ENCODE measurements around the gene NARS2.
"Not testable (repeated sequence)": the region's sequence is repeated elsewhere in the genome, so short reads cannot be mapped to it uniquely, and the experiment has no call there.

Gene NARS2, protein sequence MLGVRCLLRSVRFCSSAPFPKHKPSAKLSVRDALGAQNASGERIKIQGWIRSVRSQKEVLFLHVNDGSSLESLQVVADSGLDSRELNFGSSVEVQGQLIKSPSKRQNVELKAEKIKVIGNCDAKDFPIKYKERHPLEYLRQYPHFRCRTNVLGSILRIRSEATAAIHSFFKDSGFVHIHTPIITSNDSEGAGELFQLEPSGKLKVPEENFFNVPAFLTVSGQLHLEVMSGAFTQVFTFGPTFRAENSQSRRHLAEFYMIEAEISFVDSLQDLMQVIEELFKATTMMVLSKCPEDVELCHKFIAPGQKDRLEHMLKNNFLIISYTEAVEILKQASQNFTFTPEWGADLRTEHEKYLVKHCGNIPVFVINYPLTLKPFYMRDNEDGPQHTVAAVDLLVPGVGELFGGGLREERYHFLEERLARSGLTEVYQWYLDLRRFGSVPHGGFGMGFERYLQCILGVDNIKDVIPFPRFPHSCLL

DNA sequence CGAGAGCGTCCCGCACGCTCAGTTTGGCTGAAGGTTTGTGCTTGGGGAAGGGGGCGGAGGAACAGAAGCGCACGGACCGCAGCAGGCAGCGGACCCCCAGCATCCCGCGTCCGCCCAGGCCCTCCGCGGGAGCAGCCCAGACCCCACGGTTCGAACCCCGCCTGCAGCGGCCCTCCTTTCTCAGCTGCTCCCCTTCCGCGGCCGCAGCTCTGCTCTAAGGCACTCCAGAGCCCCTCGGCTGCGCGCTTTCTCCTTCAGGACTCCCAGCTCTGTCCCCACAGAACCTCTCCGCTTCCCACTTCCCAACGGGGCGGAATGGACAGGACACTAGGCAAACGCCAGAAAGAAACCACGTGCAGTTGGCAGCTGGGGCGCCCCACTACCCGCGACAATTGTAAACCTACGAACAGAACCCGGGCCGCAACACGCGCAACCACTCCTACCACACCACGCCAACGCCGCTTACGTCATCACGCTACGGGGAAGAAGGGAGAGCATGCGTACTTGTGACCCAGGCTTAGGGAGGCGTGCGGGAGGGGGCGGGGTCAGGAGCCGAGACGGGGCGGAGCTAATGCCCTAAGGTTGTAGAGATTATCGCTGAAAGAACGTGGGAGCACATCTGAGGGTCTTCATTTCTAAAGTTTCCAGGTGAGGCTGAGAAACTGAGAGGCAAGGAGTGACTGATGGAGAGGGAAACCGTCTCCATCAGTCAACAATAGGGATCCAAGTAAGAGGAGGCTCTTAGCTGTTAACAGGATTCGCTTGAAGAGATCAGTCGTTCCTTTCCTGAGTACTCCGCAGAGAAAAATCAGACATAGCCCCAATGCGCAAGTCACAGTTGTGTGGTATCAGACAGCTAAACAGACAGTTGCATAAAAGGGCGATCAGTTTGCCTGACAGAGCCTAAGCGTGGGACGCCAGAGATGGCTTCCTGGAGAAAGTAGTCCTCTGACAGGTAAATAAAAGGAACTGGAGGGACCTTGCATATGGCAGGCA lies at the start of gene NARS2:
Gene NARS2 (minus strand): TSS at position 479 of the 996 bp plus-strand sequence. CDS start 376 bp downstream, at position 103.
- DNase-seq = peak; percentile 93 to 99 (median 97)
- intact Hi-C loops (cut with DNase I) = loop anchor here (10.0 kb wide), 1 partner anchor 160 kb away; the partner anchor contains the start of gene GAB2

DNA sequence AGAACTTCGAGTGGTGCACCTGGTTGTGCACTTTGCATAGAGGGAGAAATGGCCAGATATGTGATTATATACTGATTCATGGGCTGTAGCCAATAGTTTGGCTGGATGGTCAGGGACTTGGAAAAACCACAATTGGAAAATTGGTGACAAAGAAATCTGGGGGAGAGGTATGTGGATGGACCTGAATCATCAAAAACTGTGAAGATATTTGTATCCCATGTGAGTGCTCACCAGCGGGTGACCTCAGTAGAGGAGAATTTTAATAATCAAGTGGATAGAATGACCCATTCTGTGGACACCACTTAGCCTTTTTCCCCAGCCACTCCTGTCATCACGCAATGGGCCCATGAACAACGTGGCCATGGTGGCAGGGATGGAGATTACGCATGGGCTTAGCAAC lies 48.0 kb upstream of the NARS2 start:
- intact Hi-C loops (cut with DNase I) = no loop called here
- no peak for DNase-seq

DNA sequence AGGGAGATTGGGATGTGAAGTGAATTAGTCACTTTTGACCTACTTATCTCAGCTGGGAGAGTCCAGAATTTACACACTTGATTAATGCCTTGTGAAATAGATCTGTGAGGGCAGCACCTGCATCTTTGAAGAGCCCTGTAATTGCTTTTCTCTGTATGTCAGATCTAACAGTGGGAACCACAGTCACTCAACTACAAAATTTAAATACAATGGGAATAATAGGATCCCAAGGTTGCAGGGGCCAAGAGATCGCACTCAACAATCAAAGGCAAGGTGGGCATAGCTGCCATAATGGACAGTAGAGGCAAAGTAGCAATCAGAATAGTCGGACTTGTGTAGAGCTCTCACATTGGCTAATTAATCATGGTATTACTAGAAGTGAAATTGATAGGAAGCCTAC lies 45.5 kb upstream of the NARS2 start:
- DNase-seq = no peak
- intact Hi-C loops (cut with DNase I) = no loop called here

DNA sequence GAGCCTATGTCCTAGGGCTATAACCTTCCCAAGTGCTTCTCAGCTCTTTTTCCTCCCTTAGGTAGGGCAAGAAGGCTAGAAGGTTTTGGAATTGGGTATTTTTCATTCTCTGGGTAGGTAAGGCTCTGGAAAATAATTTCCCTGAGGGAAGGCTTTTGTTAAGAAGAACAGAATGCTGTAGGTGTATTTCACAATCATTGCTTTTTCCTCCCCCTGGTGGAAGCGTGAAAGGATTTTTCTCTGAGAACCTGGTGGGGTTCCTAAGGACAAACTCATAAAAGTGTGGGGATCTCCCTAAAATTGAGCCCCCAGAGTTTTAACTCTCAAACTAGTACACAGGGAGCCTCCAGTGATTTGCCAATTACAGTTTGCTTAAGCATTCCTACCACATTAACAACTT lies 41.1 kb upstream of the NARS2 start:
- DNase-seq = no peak
- intact Hi-C loops (cut with DNase I) = no loop called here

DNA sequence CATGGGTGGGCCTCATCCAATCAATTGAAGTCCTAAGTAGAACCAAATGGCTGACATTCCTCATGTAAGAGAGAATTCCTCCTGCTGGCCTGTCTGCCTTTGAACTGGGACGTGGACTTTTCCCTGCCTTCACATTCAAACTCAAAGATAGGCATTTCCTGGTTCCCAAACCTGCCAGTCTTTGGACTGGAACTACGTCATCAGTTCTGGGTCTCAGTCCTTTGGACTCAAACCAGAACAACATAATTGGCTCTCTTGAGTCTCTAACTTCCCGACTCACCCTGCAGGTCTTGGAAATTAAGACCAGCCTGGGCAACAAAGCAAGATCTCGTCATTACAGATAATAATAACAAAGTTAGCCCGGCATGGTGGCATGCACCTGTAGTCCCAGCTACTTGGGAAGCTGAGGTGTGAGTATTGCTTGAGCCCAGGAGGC lies 38.7 kb upstream of the NARS2 start:
- no peak for DNase-seq
- intact Hi-C loops (cut with DNase I) = no loop called here

DNA sequence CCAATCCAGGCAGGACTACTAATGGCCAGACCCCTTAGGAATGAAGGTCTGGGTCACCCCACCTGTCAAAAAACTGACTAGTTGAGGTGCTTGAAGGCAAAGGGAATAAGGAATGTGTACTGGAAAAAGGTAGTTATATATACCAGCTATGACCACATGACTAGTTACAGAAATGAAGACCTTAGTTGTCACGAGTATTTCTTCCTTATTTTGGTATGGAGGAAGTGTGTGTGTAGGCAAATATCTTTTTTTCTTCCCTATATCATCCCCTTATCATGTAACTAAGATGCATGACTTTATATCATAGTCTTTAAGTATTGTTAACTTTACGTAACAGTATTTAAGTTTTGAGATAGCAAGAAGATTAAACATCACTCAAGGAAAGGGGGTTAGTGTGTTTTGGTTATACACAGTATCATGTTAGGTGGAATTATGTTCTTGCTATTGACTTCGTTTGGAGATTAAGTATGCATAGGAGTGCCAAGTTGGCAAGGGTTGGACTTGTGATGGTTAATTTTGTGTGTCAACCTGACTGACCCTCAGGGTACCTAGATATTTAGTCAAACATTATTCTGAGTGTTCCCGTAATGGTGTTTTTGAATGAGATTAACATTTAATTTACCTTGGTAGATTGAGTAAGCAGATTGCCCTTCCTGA lies 38.2 kb upstream of the NARS2 start:
- DNase-seq = no peak
- intact Hi-C loops (cut with DNase I) = no loop called here

DNA sequence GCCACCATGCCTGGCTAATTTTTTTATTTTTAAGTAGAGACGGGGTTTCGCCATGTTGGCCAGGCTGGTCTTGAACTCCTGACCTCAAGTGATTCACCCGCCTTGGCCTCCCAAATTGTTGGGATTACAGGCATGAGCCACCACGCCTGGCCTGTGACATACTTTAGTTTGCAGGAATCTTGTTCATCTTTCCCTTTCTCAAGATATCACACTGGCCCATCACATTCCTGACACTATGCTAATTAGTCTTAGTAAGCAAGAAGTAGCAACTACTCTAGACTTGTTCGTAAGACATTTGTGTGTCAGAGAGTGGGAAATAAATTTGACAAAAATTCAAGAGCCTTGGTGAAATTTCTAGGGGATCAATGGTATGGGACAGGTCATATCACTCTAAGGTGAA lies 34.7 kb upstream of the NARS2 start:
- intact Hi-C loops (cut with DNase I); DNase-seq: not testable (repeated sequence)

DNA sequence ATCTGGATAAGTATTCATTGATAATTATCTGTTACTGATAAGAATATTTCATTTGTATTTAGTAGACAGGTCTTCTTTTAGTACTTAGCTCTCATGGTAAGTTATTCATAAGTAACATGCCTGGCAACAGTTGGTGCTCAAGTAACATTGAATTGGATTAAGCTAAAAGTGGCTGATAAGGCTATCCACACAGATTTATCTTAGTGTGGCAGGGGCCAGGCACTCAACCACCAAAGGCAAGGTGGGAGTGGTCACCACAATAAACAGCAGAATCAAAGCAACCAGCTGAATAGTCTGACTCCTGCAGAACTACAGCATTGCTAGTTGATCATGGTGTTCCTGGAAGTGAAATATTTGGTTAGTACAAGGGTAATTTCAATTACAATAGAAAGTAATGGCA lies 33.0 kb upstream of the NARS2 start:
- no peak for DNase-seq
- intact Hi-C loops (cut with DNase I) = no loop called here

DNA sequence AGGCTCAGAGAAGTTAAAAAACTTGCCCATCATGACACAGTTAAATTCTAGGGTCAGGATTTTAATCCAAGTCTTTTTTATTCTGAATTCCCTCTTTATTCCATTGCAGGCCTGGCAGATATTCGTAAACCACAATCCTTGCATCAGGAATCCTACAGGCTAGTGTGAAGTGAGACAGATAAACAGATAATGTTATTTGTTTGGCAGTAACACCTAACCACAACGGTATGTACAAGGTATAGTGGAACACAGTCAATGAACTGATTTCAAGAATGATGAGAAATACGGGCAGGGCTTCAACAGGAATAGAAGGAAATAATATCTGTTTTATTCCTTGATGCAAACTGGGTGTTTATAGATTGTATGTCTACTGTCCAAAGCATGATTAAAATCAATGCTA lies 32.0 kb upstream of the NARS2 start:
- DNase-seq = no peak
- intact Hi-C loops (cut with DNase I) = no loop called here

DNA sequence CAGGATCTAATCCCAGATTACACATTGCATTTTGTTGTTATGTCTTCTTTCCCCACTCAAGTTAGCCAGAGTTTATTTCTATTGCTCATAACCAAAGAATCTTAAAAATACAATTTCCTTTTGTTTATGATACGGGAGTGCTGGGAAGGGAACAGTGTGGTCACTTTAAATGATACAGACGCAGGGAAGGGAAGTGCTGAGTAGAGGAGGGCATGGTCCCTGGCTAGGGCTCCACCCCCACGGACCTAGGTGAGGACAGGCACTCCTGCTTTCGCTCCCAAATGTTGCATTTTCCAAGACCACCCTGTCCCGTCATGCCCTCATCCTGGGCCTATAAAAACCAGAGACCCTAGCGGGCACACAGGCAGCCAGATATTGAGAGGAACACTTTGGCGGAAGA lies 30.6 kb upstream of the NARS2 start:
- intact Hi-C loops (cut with DNase I) = no loop called here
- DNase-seq = no peak

DNA sequence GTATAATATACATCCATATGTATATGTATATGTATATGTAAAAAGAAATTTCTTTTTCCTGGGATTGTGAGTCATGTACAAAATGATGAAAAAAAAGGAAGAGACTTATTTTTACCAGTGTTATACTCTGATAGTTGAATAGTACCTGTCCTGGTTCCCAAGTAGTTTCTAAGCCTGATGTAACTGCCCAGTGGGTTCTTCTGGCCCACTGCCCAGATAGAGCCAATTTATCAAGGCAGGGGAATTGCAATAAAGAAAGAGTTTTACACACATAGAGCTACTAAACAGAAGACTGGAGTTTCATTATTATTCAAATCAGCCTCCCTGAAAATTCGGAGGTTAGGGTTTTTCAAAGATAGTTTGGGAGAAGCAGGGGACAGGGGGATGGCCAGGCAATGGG lies 29.1 kb upstream of the NARS2 start:
- intact Hi-C loops (cut with DNase I) = no loop called here
- no peak for DNase-seq

DNA sequence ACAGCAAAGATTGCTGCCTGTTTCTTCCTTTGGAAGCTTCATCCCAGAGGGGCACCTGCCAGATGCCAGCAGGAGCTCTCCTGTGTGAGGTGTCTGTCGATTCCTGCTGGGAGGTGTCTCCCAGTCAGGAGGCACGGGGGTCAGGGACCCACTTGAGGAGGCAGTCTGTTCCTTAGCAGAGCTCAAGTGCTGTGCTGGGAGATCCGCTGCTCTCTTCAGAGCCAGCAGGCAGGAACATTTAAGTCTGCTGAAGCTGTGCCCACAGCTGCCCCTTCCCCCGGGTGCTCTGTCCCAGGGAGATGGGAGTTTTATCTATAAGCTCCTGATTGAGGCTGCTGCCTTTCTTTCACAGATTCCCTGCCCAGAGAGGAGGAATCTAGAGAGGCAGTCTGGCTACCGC lies 28.1 kb upstream of the NARS2 start:
- DNase-seq; intact Hi-C loops (cut with DNase I): not testable (repeated sequence)

DNA sequence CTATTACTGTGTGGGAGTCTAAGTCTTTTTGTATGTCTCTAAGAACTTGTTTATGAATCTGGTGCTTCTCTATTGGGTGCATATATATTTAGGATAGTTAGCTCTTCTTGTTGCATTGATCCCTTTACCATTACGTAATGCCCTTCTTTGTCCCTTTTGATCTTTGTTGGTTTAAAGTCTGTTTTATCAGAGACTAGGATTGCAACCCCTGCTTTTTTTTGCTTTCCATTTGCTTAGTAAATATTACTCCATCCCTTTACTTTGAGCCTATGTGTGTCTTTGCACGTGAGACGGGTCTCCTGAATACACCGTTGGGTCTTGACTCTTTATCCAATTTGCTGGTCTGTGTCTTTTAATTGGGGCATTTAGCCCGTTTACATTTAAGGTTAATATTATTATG lies 26.4 kb upstream of the NARS2 start:
- intact Hi-C loops (cut with DNase I); DNase-seq: not testable (repeated sequence)

DNA sequence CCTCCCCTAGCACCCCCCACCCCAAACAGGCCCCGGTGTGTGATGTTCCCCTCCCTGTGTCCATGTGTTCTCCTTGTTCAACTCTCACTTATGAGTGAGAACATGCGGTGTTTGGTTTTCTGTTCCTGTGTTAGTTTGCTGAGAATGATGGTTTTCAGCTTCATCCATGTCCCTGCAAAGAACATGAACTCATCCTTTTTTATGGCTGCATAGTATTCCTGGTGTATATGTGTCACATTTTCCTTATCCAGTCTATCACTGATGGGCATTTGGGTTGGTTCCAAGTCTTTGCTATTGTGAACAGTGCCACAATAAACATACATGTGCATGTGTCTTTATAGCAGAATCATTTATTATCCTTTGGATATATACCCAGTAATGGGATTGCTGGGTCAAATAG lies 22.9 kb upstream of the NARS2 start:
- intact Hi-C loops (cut with DNase I); DNase-seq: not testable (repeated sequence)

DNA sequence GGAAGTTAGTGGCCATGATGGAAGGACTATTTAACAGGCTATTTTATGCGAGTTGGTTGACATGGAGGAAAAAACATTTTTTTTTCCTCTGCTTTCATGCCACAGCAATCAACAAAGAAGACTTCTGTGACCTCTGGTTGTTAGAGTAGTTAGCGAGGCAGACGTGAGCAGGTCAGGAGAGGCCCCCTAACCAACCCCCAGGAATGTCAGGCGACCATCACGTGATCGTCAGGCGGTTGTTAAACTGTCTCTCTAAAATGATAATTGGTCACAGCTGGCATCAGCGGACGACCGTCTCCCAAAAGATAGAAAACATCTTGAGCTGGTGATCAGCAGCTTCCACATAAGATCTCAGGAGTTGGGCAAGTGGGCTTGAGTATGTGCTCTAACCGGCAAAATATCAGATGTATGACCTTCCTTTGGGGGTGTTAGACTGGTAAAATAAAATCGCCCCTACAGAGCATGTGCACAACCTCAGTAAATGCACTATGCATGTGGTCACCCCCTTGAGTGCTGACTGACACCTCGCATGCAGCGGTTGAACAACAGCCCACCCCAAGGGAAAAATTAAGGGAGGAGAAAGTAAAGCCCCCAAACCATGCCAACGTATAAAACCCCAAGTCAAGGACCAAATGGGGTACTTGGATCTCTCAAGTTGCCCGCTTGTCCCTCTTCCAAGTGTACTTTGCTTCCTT lies 20.9 kb upstream of the NARS2 start:
- DNase-seq = no peak
- intact Hi-C loops (cut with DNase I) = no loop called here

DNA sequence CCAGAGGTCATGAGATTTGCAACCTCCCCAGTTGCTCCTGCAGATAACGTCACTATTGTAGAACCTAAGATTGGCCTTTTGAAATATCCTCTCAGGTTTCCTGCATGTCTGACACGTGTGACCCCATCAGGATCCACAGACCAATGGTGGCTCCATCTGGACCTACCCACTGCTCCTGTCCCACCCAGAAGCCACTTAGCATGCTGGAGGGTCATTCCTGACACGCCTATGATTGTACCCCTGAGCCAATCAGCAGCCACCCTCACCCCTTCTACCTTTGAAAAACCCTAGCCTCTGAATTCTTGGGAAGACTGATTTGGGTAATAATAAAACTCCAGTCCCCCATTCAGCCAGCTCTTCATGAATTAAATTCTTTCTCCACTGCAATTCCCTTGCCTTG lies 20.1 kb upstream of the NARS2 start:
- no peak for DNase-seq
- intact Hi-C loops (cut with DNase I) = no loop called here

DNA sequence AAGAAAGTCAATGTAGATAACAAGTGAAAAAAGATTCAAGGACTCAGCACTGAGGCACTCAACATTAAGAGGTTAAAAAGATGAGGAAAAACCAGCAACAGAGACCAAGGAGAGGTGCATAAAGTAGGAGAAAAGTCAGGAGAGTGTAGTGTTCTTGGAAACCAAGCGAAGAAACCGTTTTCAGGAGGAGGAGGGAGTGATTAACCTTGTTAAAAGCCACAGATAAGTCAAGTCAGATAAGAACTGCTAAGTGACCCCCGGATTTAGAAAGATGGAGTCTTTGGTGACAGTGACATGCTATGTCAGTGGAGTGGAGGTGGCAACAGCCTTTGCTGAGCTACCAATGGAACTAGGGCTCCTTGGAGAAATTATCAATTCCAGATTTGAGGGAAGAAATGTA lies 13.9 kb upstream of the NARS2 start:
- no peak for DNase-seq
- intact Hi-C loops (cut with DNase I) = no loop called here

DNA sequence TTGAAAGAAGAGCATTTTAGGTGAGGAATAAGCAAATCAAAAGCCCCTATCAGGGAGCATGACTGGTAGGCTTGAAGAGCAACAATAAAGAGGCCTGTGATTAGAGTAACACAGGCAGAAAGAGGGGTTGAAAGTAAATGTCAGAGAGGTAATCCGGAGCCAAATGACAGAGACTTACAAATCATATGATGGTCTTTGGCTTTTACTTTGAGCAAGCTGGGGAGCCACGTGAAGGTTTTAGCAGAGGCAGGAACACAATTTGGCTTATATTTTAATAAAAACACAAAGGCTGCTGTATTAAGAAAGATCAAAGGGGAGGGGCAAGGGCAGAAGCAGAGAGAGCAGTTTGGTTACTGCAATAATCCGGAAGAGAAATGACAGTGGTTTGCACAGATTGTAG lies 12.8 kb upstream of the NARS2 start:
- DNase-seq = no peak
- intact Hi-C loops (cut with DNase I) = no loop called here

Measured in head of caudate nucleus (tissue), 42 donors.